ENCODE results near the gene DTNBP1.

Gene DTNBP1, protein sequence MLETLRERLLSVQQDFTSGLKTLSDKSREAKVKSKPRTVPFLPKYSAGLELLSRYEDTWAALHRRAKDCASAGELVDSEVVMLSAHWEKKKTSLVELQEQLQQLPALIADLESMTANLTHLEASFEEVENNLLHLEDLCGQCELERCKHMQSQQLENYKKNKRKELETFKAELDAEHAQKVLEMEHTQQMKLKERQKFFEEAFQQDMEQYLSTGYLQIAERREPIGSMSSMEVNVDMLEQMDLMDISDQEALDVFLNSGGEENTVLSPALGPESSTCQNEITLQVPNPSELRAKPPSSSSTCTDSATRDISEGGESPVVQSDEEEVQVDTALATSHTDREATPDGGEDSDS

DNA sequence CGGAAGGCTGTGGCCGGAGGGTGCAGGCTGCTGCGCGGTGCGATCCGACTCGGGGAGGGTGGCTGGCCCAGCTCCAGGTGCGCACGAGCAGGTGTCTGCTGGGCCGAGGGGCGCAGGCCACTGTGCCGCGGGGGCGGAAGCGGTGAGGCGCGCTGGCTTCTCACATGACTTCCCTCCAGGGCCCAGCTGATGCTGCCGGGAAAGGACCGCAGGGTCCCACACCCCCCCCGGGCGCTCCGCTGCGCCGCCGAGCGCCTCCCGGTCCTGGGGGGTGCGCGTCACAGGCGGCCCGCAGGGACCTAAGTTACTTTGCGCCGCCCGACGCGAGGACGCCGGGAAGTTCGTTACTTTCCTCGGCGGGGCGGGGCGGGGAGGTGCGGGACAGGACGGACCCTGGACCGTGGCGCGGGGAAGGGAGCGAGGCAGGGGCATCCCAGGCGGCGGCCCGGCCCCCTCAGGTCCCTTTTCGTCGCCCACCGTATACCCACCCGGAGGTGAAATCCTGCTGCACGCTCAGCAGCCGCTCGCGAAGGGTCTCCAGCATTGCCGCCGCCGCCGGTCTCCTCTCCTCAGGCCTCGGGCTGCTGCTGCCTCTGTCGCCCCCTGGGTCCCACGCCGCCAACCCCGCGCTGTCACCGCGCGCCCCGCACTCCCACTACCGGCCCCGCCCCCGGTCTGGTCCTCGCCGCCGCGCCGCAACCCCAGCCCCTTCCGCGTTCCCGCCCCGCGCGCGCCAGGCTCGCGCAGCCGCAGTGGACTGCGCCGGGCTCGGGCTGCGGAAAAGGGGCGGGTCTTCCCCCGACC is at the start of gene DTNBP1:
Gene DTNBP1, minus strand, starts transcription at position 703 of the 804 bp plus-strand sequence. Its CDS starts 159 bp downstream, at position 544.
- peak; percentile 90 for DNase-seq

GRCh38 chr6:15709651-15710269 is 46.9 kb upstream of the DTNBP1 start:
- DNase-seq, result no peak

- DNase-seq, result no peak
Measured at GRCh38 chr6:15708231-15708630, 45.4 kb upstream of the DTNBP1 start.

DNA sequence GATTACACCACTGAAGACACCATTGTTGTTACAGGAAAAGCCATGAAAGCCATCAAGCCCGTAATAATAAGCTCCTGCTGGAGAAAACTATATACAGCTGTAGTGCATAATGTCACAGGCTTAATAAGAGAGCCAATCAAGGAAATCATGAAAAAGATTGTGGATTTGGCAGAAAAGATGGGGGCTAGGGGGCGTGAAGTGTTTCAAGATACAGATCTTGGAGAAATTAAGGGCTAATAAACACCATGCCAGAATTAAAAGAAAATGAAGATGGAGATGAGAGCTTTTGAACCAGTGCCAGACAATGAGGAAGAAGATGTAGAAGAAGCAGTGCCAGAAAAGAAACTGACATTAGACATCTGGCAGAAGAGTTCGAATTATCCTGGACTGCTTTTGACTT is 43.2 kb upstream of the DTNBP1 start:
- DNase-seq, result no peak

- no peak for DNase-seq
Measured at GRCh38 chr6:15698471-15698870, 35.6 kb upstream of the DTNBP1 start.

DNA sequence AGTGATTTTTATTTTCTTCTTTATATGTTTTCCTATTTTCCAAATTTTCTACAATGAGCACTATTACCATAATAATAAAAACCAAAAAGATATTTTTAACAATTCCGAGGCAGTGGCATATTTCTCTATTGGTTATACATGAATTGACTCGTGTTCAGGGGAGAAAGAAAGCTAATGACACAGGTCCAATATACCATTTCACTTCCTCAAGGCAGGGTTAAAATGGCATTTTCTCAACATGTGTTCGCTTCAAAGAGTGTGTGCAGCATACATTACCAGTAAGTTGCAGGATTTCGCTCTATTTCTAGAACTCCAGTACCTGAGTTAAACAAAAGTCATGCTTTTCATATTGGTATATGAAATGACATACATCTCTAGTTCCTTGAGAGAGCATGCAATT is 35.1 kb upstream of the DTNBP1 start:
- DNase-seq, result no peak

- peak; percentile 89 for DNase-seq
Measured at GRCh38 chr6:15691250-15691869, 28.5 kb upstream of the DTNBP1 start.

- DNase-seq, result no peak
Measured at GRCh38 chr6:15690510-15690909, 27.7 kb upstream of the DTNBP1 start.

GRCh38 chr6:15689586-15690482 is 27.0 kb upstream of the DTNBP1 start:
- no peak for DNase-seq

DNA sequence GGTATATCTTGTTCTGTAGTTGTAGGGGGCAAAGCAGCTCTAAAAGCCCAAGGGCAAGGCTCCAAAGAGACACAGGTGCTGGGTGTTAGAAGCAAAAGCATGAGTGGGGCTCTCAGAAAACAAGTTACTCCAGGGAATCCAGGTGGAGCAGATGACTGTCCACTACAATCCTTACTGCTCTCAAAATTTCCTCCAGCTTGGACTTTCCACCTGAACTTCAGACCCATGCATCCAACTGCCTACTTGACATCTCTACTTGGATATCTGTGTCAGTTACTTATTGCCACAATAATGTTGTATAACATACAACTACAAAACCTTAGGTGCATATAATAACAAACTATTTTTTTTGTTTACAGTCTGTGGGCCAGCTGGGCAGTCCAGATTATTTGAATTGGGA is 22.8 kb upstream of the DTNBP1 start:
- no peak for DNase-seq

GRCh38 chr6:15682965-15683822 is 20.4 kb upstream of the DTNBP1 start:
- DNase-seq, result no peak

- DNase-seq, result no peak
Measured at GRCh38 chr6:15681946-15682345, 19.1 kb upstream of the DTNBP1 start.

DNA sequence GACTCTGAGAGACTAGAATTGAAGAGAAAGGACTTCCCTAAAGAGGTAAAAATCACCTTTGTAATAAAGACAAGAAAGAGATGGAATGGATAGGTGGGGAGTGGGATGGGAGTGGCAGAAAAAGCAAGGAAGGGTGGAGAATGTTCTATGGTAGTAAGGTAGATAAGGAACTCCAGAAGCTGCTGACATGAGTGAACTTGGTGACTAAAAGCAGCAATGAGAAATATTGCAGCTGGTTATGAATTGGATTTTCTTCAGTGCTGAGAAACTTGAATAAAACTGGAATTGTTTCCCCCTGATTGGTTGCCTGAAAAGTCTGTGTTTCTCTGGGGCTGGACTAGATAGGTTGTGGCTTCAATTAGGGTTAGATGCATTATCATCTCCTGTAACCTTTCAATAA is 15.7 kb upstream of the DTNBP1 start:
- no peak for DNase-seq

- DNase-seq, result no peak
Measured at GRCh38 chr6:15677822-15678221, 15.0 kb upstream of the DTNBP1 start.

DNA sequence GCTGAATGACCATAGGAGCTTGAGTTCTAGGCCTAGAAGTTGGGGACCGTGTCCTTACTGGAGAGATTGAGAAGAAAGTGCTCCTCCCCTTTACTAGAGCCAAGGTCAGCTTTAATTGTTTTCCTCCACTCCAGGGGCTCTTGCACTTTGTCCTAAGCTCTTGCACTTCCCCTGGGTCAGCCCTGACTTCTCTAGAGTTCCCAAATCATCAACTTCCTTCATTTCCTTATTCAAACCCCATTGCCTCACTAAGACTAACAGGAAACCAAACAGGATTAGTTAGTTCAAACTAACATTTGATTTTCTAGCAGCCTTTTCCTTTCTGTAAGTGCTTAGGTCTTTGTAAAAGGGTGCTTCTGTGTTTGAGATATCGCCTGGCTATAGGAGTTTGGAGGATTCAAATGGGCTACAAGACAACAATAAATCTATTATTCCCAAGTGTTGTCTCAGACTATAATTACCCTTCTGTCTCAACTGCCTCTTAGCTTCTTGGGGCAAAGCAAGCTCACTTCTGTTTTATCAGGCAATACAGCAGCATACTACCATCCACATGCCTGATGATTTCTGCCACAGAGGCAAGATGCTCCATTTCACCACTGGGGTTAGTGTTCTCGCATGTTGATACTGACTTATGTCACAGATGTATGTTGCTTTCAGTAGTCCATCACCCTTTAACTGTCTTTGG is 12.8 kb upstream of the DTNBP1 start:
- DNase-seq, result no peak

DNA sequence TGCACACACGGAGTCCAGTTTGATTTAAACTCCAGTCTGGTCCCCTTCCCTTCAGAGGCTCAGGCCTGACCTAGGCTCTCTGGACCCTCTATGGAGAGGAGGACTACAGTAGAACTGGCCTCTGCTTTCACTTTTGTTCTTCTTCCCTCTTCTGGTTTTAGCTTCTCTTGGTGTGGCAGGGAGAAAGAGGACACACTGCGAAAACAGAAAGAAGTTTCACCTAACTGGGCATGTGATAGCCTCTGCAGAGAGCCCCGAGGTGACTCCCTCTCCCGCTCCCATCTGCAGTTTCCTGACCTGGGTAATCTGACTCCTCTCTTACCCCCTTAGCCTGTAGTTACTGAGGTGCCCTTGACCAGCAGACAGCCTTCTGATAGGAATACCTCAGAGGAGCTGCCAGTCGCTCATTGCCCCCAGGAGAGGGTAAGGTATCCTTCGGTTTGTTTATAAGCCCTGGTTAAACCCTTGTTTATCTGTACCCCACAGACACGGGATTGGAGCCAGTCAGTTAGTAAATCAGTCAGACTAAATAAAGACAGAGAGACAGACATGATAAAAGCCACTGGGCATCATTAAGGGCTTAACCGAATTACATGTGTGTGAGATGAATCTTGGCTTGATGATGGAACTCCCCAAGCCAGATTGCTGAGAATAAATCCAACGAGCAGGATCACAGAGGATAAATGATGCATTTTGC is 12.0 kb upstream of the DTNBP1 start:
- no peak for DNase-seq

DNA sequence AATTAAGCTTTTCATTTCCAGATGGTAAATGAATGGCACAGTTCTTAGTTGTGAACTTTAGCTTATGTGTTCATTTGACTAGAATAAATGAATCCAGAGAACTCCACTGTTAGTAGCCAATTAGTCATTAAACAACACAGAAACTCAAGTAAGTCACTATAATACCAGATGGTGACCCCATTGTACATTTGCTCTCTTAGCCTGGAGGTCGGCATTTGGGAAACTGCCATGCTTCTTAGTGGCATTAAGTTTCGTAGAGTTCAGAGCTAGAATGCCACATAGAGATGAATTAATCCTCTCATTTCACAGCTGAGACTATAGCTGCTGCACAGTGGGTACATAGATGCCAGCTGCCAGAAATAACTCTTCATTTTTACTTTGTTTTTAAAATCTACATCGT is 10.8 kb upstream of the DTNBP1 start:
- no peak for DNase-seq

- no peak for DNase-seq
Measured at GRCh38 chr6:15672818-15673217, 10.0 kb upstream of the DTNBP1 start.

DNA sequence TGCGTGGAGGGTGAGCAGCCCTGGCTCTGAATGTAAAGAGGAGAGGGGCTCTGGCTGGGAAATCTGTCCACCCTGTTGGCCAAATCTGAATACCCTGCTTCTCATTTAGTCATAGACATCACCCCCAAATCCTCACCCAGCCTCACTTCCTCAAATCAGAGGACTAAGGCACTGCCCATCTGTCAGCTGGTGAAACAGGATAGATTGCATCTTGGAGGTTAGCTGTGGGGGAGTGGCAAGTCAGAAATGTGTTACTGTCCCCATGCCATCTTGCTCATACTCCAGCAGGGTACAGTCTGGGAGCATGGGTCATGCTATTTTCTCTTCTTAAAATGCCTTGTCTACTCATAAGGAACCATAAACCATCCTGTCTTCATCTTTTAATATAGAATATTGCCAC is 9.5 kb upstream of the DTNBP1 start:
- no peak for DNase-seq

- DNase-seq, result no peak
Measured at GRCh38 chr6:15668918-15669317, 6.1 kb upstream of the DTNBP1 start.
